ENCODE data around the gene FHL1.
"Not testable (repeated sequence)": the region's sequence is repeated elsewhere in the genome, so short reads cannot be mapped to it uniquely, and the experiment has no call there.

The FHL1 gene

DNA sequence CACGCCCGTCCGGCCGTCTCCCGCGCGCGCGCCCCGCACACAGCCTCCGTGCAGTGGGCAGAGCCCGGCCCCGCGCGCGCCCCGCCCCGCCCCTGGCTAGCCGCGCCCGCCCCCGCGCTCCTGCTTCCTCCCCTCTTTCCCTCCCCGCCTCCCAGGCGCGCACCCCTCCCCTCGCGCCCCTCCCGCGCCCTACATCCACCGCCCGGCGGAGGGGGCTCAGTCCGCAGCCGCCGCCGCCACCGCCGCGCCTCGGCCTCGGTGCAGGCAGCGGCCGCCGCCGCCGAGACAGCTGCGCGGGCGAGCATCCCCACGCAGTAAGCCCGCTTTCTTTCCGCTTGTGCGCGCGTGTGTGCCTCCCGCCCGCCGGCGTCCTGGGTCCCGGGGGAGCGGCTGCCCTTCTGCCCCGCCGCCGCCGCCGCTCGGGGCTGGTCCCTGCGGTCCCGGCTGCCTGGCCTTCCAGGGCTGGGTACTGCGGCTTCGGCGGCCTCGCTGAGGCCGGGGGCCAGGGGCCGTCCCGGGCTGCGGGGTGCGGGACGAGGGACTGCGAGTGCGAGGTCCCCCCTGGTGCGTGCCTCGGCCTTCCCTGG lies at the start of gene FHL1:
TSS of gene FHL1 (plus strand) at position 219 of the 587 bp plus-strand sequence.
- H3K4me1 Mint-ChIP-seq (ENCODE audit: low read depth) = peaks cover 13% of the 10 kb centered on the region
- peaks cover 36% of the 10 kb centered on the region for H3K27me3 Mint-ChIP-seq
- H3K4me3 Mint-ChIP-seq = peak within 1 kb of the TSS; percentile 73
- no peaks in the 10 kb centered on the region for H3K36me3 Mint-ChIP-seq (ENCODE audit: low read depth)
- H3K9me3 Mint-ChIP-seq = no peaks in the 10 kb centered on the region
- H3K27ac Mint-ChIP-seq = no peak within 1 kb of the TSS
- intact Hi-C loops (cut with micrococcal nuclease) = no loop called here

DNA sequence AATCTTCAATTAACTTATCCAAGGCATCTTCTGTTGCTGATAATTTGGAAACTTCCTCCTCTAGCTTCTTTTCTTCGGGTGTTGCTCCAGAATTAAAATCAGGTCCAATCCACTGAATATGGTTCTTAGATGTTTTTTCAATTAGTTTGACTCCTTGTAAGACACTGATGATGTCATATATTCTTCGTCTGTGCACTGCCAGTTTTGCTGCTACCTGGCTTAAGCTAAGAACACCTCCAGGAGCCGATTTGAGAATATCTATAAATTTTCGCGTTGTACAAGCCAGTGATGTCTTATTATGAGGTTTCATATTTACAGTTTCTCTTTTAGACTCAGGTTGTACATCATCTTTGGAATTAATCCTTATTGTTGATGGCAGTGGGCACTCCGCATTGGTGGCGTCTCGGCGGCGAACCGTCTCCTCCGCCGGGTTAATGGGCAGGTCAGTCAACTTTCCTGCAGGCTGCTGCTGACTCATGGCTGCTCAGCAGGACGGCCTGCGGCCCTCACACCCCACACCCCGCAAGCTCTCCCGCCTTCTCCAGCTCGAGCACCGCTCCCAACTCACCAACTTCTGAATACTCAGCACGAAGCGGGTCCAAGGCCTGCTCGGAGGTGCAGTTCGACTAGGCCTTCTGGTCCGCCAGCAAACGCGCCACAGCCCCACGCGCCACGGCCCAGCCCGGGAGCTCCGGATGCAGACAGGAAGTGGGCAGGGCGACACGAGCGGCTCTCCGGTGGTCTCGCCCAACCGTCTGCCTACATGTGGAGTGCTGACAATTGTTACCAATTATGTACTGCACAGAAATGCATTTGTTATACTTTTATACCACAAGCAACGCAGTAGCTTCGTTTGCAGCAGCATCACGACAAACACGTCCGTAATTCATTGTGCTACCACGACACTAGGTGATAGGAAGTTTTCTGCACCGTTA lies 49.2 kb upstream of the FHL1 start:
- intact Hi-C loops (cut with micrococcal nuclease) = no loop called here
- Mint-ChIP-seq H3K36me3 (ENCODE audit: low read depth) (no peaks in the 10 kb centered on the region), H3K27me3 (no peaks in the 10 kb centered on the region), H3K4me3 (no peak overlapping the region), H3K9me3 (no peaks in the 10 kb centered on the region), H3K27ac (no peak overlapping the region), H3K4me1 (ENCODE audit: low read depth) (no peaks in the 10 kb centered on the region)

DNA sequence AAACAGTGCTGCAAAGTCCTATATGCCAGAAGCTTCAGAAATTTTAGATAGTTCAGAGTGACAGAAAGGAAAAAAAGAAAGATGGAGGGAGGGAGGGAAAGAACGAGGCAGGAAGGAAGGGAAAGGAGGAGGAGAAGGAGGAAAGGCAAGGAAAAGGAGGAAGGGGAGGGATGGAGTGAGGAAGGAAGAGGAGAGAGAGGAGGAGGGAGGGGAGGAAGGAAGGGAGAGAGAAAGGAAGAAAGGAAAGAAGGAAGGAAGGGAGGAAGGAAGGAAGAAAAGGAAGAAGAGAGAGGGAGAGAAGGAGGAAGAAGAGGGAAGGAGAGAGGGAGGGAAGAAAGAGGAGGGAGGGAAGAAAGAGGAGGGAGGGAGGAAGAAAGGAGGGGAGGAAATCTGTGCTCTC lies 42.4 kb upstream of the FHL1 start:
- H3K4me1 Mint-ChIP-seq (ENCODE audit: low read depth) = no peaks in the 10 kb centered on the region

DNA sequence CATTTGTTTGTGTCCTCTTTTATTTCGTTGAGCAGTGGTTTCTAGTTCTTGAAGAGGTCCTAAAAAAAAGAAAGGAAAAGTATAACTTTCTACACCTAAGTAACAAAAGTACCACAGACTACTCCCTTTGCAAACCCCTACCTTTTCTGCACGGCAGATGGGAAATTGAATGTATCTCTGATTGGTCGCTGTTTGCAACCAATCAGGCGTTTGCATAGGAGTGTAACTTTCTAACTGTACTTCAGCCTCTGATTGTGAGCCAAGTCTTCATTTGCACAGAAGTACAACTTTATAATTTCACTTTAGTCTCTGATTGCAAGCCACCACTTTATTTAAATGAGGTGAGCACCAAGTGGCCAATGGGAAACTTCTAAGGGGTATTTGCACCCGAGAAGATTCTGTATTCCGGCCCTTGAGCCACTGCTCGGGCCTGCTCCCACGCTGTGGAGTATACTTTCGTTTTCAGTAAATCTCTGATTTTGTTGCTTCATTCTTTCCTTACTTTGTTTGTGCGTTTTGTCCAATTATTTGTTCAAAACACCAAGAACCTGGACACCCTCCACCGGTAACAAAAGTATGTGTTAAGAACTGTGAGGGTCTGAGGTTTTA lies 40.3 kb upstream of the FHL1 start:
- no peak overlapping the region for H3K27ac Mint-ChIP-seq

More for the DNA sequence above, 42.4 kb upstream of the FHL1 start:
- intact Hi-C loops (cut with micrococcal nuclease) = no loop called here
- Mint-ChIP-seq H3K9me3 (no peaks in the 10 kb centered on the region), H3K4me3 (no peak overlapping the region), H3K27ac (no peak overlapping the region), H3K36me3 (ENCODE audit: low read depth) (no peaks in the 10 kb centered on the region), H3K27me3 (no peaks in the 10 kb centered on the region)

DNA sequence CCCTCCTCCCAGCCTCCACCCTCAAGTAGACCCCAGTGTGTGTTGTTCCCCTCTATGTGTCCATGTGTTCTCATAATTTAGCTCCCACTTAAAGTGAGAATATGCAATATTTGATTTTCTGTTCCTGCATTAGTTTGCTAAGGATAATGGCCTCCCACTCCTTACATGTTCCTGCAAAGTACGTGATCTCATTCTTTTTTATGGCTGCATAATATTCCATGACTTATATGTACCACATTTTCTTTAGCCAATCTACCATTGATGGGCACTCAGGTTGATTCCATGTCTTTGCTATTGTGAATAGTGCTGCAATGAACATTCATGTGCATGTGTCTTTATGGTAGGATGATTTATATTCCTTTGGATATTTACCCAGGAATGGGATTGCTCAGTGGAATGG lies 38.4 kb upstream of the FHL1 start:
- H3K9me3 Mint-ChIP-seq; H3K27ac Mint-ChIP-seq; H3K36me3 Mint-ChIP-seq (ENCODE audit: low read depth); H3K4me3 Mint-ChIP-seq; H3K27me3 Mint-ChIP-seq; H3K4me1 Mint-ChIP-seq (ENCODE audit: low read depth); intact Hi-C loops (cut with micrococcal nuclease): not testable (repeated sequence)

More for the DNA sequence above, 40.3 kb upstream of the FHL1 start:
- no peak overlapping the region for H3K4me3 Mint-ChIP-seq
- intact Hi-C loops (cut with micrococcal nuclease) = no loop called here
- no peaks in the 10 kb centered on the region for H3K4me1 Mint-ChIP-seq (ENCODE audit: low read depth)
- H3K36me3 Mint-ChIP-seq (ENCODE audit: low read depth) = no peaks in the 10 kb centered on the region
- H3K27me3 Mint-ChIP-seq = no peaks in the 10 kb centered on the region
- H3K9me3 Mint-ChIP-seq = no peaks in the 10 kb centered on the region

DNA sequence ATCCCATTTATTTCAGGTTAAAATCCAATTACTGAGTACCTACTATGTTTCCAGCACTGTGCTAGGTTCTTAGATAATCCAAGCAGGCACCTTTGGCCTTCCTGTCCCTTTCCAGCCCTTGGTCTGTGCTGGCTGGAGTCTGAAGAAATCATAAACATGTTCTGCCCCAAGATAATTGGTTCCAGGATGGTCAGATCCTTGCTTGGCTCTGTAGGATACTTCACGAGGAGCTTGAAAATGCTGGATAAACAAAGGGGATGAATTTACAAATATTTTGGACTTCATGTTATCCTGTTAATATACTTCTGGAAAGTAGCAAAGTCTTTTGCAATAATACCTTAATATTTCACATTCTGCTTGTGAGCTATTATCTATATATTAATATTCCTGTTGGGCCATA lies 35.0 kb upstream of the FHL1 start:
- intact Hi-C loops (cut with micrococcal nuclease) = no loop called here
- H3K4me3 Mint-ChIP-seq = no peak overlapping the region

DNA sequence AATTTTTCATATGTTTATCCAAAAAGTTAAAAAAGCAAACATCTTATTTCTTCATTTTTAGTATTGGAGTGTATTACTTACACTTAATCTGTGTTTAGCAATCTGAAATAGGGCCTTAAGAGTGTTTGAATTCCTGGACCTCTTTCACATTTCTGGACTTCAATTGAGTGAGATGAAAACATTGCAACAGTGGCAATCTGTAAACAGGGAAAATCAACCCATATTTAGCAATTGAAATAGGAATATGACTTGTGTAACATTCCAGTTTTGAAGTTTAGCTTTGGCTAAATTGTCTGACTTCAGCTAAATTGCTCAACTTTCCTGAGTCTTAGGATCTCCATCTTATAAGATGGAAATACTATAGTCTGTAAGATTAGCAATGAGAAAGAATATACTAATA lies 34.6 kb upstream of the FHL1 start:
- Mint-ChIP-seq H3K36me3 (ENCODE audit: low read depth) (no peaks in the 10 kb centered on the region), H3K27ac (no peak overlapping the region), H3K27me3 (no peaks in the 10 kb centered on the region), H3K9me3 (no peaks in the 10 kb centered on the region), H3K4me1 (ENCODE audit: low read depth) (no peaks in the 10 kb centered on the region), H3K4me3 (no peak overlapping the region)
- intact Hi-C loops (cut with micrococcal nuclease) = no loop called here

More for the DNA sequence above, 35.0 kb upstream of the FHL1 start:
- Mint-ChIP-seq H3K36me3 (ENCODE audit: low read depth) (no peaks in the 10 kb centered on the region), H3K27me3 (no peaks in the 10 kb centered on the region), H3K4me1 (ENCODE audit: low read depth) (no peaks in the 10 kb centered on the region), H3K9me3 (no peaks in the 10 kb centered on the region), H3K27ac (no peak overlapping the region)

DNA sequence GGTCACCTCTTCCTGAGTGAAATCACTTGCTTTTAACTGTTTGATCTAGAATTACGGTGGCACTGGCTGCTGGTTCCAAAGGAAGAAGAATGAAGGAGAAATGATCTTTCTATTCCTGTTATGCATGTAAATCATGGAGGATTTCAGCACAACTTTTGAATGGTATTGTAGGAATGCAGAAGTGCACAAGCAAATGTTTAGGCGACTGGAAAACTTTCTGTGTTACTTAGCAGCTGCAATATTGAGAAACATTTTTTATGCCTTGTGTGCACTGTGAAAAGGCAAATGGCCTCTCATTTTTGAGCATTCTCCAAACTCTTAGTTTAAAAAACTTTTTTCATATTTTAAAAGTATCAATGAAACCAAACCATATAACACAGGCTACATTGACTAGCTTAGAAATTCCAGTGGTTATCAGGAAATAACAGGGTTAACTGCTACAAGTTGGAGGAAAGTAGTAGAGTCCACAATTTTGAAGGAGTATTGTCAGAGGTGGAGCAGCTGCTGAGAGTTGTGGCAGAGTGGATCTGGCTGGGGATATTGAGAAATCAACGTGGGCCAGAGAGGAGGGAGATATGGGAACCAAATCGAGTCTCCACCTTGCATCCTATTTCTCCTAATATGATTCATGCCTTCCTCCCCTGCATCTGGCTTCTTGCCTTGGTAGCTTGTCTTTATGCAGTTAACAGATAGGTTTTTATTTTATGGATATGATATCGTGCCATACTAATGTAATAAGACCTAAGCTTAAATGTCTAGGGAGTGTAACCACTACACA lies 32.0 kb upstream of the FHL1 start:
- Mint-ChIP-seq H3K4me1 (ENCODE audit: low read depth) (no peaks in the 10 kb centered on the region), H3K4me3 (no peak overlapping the region), H3K27me3 (no peaks in the 10 kb centered on the region), H3K36me3 (ENCODE audit: low read depth) (no peaks in the 10 kb centered on the region), H3K9me3 (no peaks in the 10 kb centered on the region), H3K27ac (no peak overlapping the region)
- intact Hi-C loops (cut with micrococcal nuclease) = no loop called here

DNA sequence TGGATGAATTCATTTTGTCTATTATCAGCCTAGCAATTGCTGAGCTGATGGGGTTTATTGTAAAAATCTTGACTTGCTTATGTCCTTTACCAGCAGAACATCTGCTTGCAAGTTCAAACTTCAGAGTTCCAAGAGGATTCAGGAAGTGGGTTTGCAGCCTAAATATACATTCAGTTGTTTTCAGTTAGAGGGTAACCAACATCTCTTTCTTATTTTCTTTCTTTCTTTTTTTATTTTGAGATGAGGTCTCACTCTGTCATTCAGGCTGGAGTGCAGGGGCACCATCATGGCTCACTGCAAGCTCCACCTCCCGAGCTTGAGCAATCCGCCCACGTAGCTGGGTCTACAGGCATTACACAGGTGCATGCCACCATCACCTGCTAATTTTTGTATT lies 31.4 kb upstream of the FHL1 start:
- no peak overlapping the region for H3K4me3 Mint-ChIP-seq
- no peaks in the 10 kb centered on the region for H3K4me1 Mint-ChIP-seq (ENCODE audit: low read depth)
- no peaks in the 10 kb centered on the region for H3K9me3 Mint-ChIP-seq
- H3K27ac Mint-ChIP-seq = no peak overlapping the region
- intact Hi-C loops (cut with micrococcal nuclease) = no loop called here
- H3K27me3 Mint-ChIP-seq = no peaks in the 10 kb centered on the region
- no peaks in the 10 kb centered on the region for H3K36me3 Mint-ChIP-seq (ENCODE audit: low read depth)

DNA sequence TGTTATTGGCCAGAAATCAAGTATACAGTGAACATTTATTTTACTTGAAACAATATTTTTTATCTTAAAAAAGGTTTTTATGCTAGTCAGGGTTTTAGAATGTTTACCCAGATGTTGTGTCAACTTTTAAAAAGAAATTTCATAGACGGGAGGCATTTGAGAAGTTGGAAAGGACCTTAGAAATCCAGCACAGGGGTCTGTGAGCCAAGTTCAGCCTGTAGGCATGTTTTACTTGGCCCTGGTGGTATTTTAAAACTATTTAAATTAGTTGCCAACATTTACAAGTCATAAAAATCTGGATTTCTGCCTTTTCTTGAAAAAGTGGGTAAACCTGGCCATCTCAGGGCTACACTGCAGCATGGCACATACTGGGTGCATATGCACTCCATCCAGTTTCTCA lies 25.5 kb upstream of the FHL1 start:
- H3K4me3 Mint-ChIP-seq = no peak overlapping the region
- H3K27ac Mint-ChIP-seq = no peak overlapping the region
- intact Hi-C loops (cut with micrococcal nuclease) = no loop called here
- H3K9me3 Mint-ChIP-seq = no peaks in the 10 kb centered on the region
- H3K36me3 Mint-ChIP-seq (ENCODE audit: low read depth) = no peaks in the 10 kb centered on the region
- peaks cover 5% of the 10 kb centered on the region for H3K4me1 Mint-ChIP-seq (ENCODE audit: low read depth)
- no peaks in the 10 kb centered on the region for H3K27me3 Mint-ChIP-seq

DNA sequence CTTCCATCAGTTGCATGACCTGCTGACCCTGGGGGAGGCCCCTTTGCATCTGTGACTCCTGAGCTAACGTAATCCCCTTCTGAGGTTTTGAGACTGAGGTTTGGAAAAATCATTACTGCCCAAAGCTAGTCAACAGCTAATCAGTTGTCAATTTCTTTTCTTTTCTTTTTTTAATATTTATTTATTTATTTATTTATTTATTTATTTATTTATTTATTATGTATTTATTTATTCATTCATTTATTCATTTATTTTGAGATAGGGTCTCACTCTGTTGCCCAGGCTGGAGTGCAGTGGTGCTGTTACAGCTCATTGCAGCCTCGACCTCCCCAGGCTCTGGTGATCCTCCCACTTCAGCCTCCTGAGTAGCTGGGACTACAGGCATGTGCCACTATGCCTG lies 25.1 kb upstream of the FHL1 start:
- no peaks in the 10 kb centered on the region for H3K9me3 Mint-ChIP-seq
- no peaks in the 10 kb centered on the region for H3K36me3 Mint-ChIP-seq (ENCODE audit: low read depth)

DNA sequence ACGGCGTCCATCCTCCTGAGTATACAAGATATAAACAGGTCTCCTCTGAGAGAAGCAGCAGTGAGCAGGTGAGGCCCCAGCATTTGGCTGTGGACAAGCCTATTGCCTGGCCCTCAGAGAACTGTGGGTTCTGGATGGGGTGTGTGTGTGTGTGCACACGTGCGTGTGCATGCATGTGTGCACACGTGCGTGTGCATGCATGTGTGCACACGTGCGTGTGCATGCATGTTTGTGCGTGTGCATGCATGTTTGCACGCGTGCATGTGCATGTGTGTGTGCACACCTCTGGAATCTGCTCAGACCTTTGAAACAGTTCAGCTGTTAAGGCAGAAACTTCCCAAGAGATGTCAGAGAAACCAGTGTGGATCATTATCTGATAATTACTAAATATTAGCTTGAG lies 22.2 kb upstream of the FHL1 start:
- no peaks in the 10 kb centered on the region for H3K27me3 Mint-ChIP-seq

More for the DNA sequence above, 25.1 kb upstream of the FHL1 start:
- no peaks in the 10 kb centered on the region for H3K27me3 Mint-ChIP-seq
- intact Hi-C loops (cut with micrococcal nuclease) = no loop called here
- no peak overlapping the region for H3K27ac Mint-ChIP-seq
- H3K4me1 Mint-ChIP-seq (ENCODE audit: low read depth) = peaks cover 5% of the 10 kb centered on the region
- H3K4me3 Mint-ChIP-seq = no peak overlapping the region

DNA sequence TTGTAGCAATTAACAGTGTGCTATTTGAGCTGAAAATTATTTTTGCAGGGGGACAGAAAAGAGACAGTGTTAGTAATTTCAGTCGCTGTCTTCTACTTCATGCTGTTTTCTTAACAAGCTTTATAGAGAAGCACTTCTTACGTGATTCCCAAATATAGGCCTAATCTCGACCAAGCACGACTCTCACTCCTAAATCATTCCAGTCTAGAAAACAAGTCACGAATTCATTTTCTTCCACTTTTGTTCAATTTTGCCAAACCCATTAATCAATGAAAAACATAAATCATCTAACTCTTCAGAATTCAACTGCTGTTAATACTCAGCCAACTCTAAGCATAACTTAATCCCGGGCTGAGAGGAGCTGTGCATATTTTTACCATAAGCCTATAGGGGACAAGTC lies 21.0 kb upstream of the FHL1 start:
- intact Hi-C loops (cut with micrococcal nuclease) = no loop called here
- no peaks in the 10 kb centered on the region for H3K9me3 Mint-ChIP-seq
- H3K27me3 Mint-ChIP-seq = no peaks in the 10 kb centered on the region
- H3K36me3 Mint-ChIP-seq (ENCODE audit: low read depth) = no peaks in the 10 kb centered on the region
- no peak overlapping the region for H3K27ac Mint-ChIP-seq
- no peak overlapping the region for H3K4me3 Mint-ChIP-seq
- peaks cover 5% of the 10 kb centered on the region for H3K4me1 Mint-ChIP-seq (ENCODE audit: low read depth)

More for the DNA sequence above, 22.2 kb upstream of the FHL1 start:
- no peaks in the 10 kb centered on the region for H3K36me3 Mint-ChIP-seq (ENCODE audit: low read depth)
- intact Hi-C loops (cut with micrococcal nuclease) = no loop called here
- H3K4me3 Mint-ChIP-seq = no peak overlapping the region
- no peaks in the 10 kb centered on the region for H3K9me3 Mint-ChIP-seq
- peaks cover 5% of the 10 kb centered on the region for H3K4me1 Mint-ChIP-seq (ENCODE audit: low read depth)
- H3K27ac Mint-ChIP-seq = no peak overlapping the region

Data from dendritic cell treated with granulocyte-macrophage colony-stimulating factor and Interleukin-4, amounts not matched to agents 40 ng/mL and 50 ng/mL, for 4 days (primary cell).